PC-3 (cell line): Measurements from ENCODE around the gene CLEC2A. TPM values are rescaled to one million over a fixed set of nuclear protein-coding genes. Genes with fewer than 3 reads are reported as not detected.

Experiments
- ATAC-seq: fragments of 200-7000 bp; cut with Tn5 transposase; 2 replicates; pipeline ENCODE4 v1.9.1; 2020; ENCODE audit warnings: mild to moderate bottlenecking, moderate library complexity
- BruUV-seq: library from RNA; stranded (reverse); fragments of 400-500 nt; replicated peaks from 2 replicates; lab custom pipeline; 2021; lab: Mats Ljungman, UMichigan
- CTCF ChIA-PET: fragments of 300-600 bp; sonication (Branson Sonifier 250); formaldehyde crosslinking; loops from one replicate; lab custom pipeline; 2022; ENCODE audit warnings: antibody characterized with exemption; lab: Charles Lee
- POLR2A ChIA-PET: fragments of 300-600 bp; sonication (Branson Sonifier 250); formaldehyde crosslinking; loops from one replicate; lab custom pipeline; 2022; ENCODE audit warnings: antibody characterized with exemption; ENCODE audit not compliant: unreplicated experiment; lab: Charles Lee
- DNase-seq: peaks from one replicate; pipeline ENCODE4 v3.0.0-alpha.2; 2015
- H2AFZ ChIP-seq: fragments of 300-600 bp; sonication (generic); 2 replicates; pipeline ENCODE4 v1.6.0; 2016; ENCODE audit warnings: antibody characterized with exemption, low read length
- H3F3A ChIP-seq: fragments of 300-600 bp; sonication (generic); one replicate; pipeline ENCODE4 v1.6.0; 2017; ENCODE audit warnings: antibody characterized with exemption, low read length, control low read depth, mild to moderate bottlenecking; ENCODE audit not compliant: unreplicated experiment
- H3K27ac ChIP-seq: fragments of 300-600 bp; sonication (generic); 2 replicates; pipeline ENCODE4 v1.5.1; 2016; ENCODE audit warnings: mild to moderate bottlenecking, low read length
- H3K27me3 ChIP-seq: fragments of 300-600 bp; sonication (generic); 2 replicates; pipeline ENCODE4 v1.6.1; 2016; ENCODE audit warnings: low read length, mixed read lengths
- H3K36me3 ChIP-seq: fragments of 300-600 bp; sonication (generic); 2 replicates; pipeline ENCODE4 v1.6.1; 2016; ENCODE audit warnings: low read depth, mixed run types, low read length, mixed read lengths
- H3K4me1 ChIP-seq: fragments of 300-600 bp; sonication (generic); 2 replicates; pipeline ENCODE4 v1.5.1; 2016; ENCODE audit warnings: low read length; ENCODE audit not compliant: insufficient read depth
- H3K4me2 ChIP-seq: fragments of 300-600 bp; sonication (generic); 2 replicates; pipeline ENCODE4 v1.6.0; 2016; ENCODE audit warnings: low read length
- H3K4me3 ChIP-seq: fragments of 300-600 bp; sonication (generic); 2 replicates; pipeline ENCODE4 v1.5.1; 2016; ENCODE audit warnings: mild to moderate bottlenecking, low read length, mixed read lengths
- H3K79me2 ChIP-seq: fragments of 300-600 bp; sonication (generic); 2 replicates; pipeline ENCODE4 v1.6.1; 2017; ENCODE audit warnings: low read length, mixed read lengths
- H3K9ac ChIP-seq: fragments of 300-600 bp; sonication (generic); 2 replicates; pipeline ENCODE4 v1.6.0; 2016; ENCODE audit warnings: mild to moderate bottlenecking, low read length
- H3K9me2 ChIP-seq: fragments of 300-600 bp; sonication (generic); replicated peaks from 2 replicates; pipeline ENCODE4 v1.6.1; 2016; ENCODE audit warnings: mixed run types, low read length, mixed read lengths
- H3K9me3 ChIP-seq: fragments of 300-600 bp; sonication (generic); 2 replicates; pipeline ENCODE4 v1.6.1; 2016; ENCODE audit warnings: low read length, mixed read lengths
- H4K20me1 ChIP-seq: fragments of 300-600 bp; sonication (generic); 2 replicates; pipeline ENCODE4 v1.6.1; 2016; ENCODE audit warnings: low read length, mixed read lengths
- EZH2 ChIP-seq: fragments of 300-600 bp; sonication (generic); IDR thresholded peaks from one replicate; pipeline ENCODE4 v1.6.1; 2017; ENCODE audit warnings: antibody characterized with exemption, mild to moderate bottlenecking, low read length; ENCODE audit not compliant: unreplicated experiment
- EZH2phosphoT487 ChIP-seq: fragments of 300-600 bp; sonication (generic); IDR thresholded peaks from 2 replicates; pipeline ENCODE4 v1.6.1; 2018; ENCODE audit warnings: mild to moderate bottlenecking, antibody characterized with exemption, low read length, borderline replicate concordance
- intact Hi-C: fragments of 100-400 bp; cut with micrococcal nuclease; formaldehyde crosslinking; loops from 2 replicates; pipeline ENCODE4 v1.9.0; 2023
- total RNA-seq: library from RNA; depleted of rRNA; stranded (reverse); fragments of >200 nt; gene quantifications from 2 replicates; pipeline ENCODE4 v1.2.3, GENCODE V29; 2014
- TF ChIP-seq, protein P1 (sequence below): fragments of 300-600 bp; sonication (generic); conservative IDR thresholded peaks from 2 replicates; pipeline ENCODE4 v1.5.1; 2017; ENCODE audit warnings: antibody characterized with exemption, low read depth, mild to moderate bottlenecking, low read length

Gene CLEC2A
- total RNA-seq, 1 experiment from 2014 or later: not detected

DNA sequence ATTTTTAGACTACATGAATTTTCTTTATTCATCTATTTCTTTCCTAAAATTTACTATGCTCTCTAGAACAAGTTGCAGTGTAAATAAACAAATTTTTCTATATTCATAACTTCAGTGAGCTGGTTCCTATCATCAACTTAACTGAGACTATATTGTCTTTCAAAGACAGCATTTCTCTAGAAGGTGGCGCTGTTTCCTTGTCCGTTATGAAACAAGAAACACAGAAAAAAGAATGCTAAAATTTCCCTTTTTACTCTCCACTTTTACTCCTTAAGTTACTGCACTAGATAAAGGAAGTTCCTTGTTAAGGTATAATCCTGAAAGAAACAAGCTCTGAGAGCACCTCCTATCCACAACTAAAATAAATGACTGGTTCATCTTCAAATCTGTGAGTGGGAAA is 8.2 kb upstream of the CLEC2A start:
- ChIA-PET POLR2A (interaction anchor here (0.6 kb wide), 1 partner anchor 746 kb away, joined by 4 read pairs; no protein-coding TSS in a partner anchor), CTCF (interaction anchor here (0.8 to 1.3 kb wide), 2 partner anchors 70 to 173 kb away, joined by 3 to 11 read pairs; partner anchors contain the start of gene CLEC12B)
- peaks cover 19% of the 10 kb centered on the region for H3K27me3 ChIP-seq
- intact Hi-C loops: loop anchor here (5.0 to 10.0 kb wide), 2 partner anchors 64 to 202 kb away; no protein-coding TSS in a partner anchor
- peak; percentile 35 for DNase-seq
- H3K4me2 ChIP-seq: no peak overlapping the region
- no peak overlapping the region for H3K9ac ChIP-seq
- H3K4me3 ChIP-seq: no peak overlapping the region
- no peaks in the 10 kb centered on the region for H3K36me3 ChIP-seq
- no peaks in the 10 kb centered on the region for H4K20me1 ChIP-seq
- no peak overlapping the region for H2AFZ ChIP-seq
- H3K9me3 ChIP-seq: no peaks in the 10 kb centered on the region
- H3K9me2 ChIP-seq: no peaks in the 10 kb centered on the region
- TF ChIP-seq EZH2: no peak
- TF ChIP-seq, protein P1, sequence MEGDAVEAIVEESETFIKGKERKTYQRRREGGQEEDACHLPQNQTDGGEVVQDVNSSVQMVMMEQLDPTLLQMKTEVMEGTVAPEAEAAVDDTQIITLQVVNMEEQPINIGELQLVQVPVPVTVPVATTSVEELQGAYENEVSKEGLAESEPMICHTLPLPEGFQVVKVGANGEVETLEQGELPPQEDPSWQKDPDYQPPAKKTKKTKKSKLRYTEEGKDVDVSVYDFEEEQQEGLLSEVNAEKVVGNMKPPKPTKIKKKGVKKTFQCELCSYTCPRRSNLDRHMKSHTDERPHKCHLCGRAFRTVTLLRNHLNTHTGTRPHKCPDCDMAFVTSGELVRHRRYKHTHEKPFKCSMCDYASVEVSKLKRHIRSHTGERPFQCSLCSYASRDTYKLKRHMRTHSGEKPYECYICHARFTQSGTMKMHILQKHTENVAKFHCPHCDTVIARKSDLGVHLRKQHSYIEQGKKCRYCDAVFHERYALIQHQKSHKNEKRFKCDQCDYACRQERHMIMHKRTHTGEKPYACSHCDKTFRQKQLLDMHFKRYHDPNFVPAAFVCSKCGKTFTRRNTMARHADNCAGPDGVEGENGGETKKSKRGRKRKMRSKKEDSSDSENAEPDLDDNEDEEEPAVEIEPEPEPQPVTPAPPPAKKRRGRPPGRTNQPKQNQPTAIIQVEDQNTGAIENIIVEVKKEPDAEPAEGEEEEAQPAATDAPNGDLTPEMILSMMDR: peak; percentile 71
- BruUV-seq: no TSS peak
- ATAC-seq: no peak
- no peak overlapping the region for H3K27ac ChIP-seq
- no peaks in the 10 kb centered on the region for H3F3A ChIP-seq
- H3K79me2 ChIP-seq: no peaks in the 10 kb centered on the region
- no peaks in the 10 kb centered on the region for H3K4me1 ChIP-seq

DNA sequence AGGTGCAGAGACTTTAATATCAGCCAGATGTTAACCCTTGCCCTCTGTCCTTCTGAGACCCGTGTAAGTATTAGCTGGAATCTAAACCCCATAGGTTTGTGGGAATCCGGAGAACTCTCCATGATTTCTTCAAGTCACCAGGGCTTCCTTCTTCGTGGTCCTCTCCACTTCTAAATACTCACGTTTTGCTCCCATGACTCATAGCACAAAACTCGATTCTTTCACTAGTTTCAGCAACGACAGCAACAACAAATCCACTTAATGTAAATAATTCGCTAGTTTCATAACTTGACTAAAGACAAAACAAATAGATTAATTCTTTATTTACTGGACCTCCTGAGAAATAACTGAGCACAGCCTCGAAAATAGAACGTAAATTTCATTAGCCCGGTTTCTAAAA is 4.4 kb upstream of the CLEC2A start:
- BruUV-seq: no TSS peak
- Histone ChIP-seq H3K27me3 (peaks cover 4% of the 10 kb centered on the region), H3K9me3 (no peaks in the 10 kb centered on the region), H3K4me2 (no peak overlapping the region), H3F3A (no peaks in the 10 kb centered on the region), H3K4me1 (0 out of 2 replicates have a peak, but pooled peaks cover 5% of the 10 kb centered on the region), H3K27ac (no peak overlapping the region), H3K4me3 (no peak overlapping the region), H3K9ac (no peak overlapping the region), H3K79me2 (no peaks in the 10 kb centered on the region), H2AFZ (no peak overlapping the region), H4K20me1 (no peaks in the 10 kb centered on the region), H3K9me2 (no peaks in the 10 kb centered on the region), H3K36me3 (no peaks in the 10 kb centered on the region)
- CTCF ChIA-PET: no interaction called here
- POLR2A ChIA-PET: no interaction called here
- intact Hi-C loops: no loop called here
- ATAC-seq (no peak), DNase-seq (no peak)
- TF ChIP-seq EZH2phosphoT487 (no peak), EZH2 (no peak)
- TF ChIP-seq, protein P1: no peak

DNA sequence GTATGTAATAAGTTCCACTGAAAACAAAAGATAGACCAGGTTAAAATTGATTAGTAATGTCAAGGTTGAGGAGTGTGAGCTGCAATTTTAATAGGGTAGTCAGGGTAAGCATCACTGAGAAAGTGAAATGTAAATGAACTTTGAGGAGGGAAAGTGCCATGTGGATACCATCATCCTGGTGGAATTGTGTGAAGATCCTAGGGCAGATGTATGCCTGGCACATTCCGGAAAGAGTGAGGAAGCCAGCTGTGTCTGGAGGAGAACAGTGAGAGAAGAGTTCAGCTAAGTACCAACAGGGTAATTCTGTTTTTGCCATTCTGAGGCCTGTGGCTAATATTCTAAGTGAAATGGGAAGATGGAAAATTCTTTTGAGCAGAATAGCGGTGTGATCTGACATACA is 2.9 kb upstream of the CLEC2A start:
- H3K9ac ChIP-seq: no peak overlapping the region
- no peaks in the 10 kb centered on the region for H3K9me3 ChIP-seq
- no peak overlapping the region for H2AFZ ChIP-seq
- no peaks in the 10 kb centered on the region for H3F3A ChIP-seq
- no peaks in the 10 kb centered on the region for H3K9me2 ChIP-seq
- no peak for TF ChIP-seq EZH2
- no peaks in the 10 kb centered on the region for H3K36me3 ChIP-seq
- intact Hi-C loops: no loop called here
- BruUV-seq: no TSS peak
- no peaks in the 10 kb centered on the region for H4K20me1 ChIP-seq
- no peak for DNase-seq
- no peaks in the 10 kb centered on the region for H3K79me2 ChIP-seq
- no peak overlapping the region for H3K27ac ChIP-seq
- CTCF ChIA-PET: no interaction called here
- no peak overlapping the region for H3K4me3 ChIP-seq
- 0 out of 2 replicates have a peak, but pooled peaks cover 5% of the 10 kb centered on the region for H3K4me1 ChIP-seq
- H3K27me3 ChIP-seq: 0 out of 2 replicates have a peak, but pooled peaks cover 5% of the 10 kb centered on the region
- ATAC-seq: no peak
- POLR2A ChIA-PET: no interaction called here
- H3K4me2 ChIP-seq: no peak overlapping the region
